Measurements from ENCODE around the gene RING1. TPM values are rescaled to one million over a fixed set of nuclear protein-coding genes. Genes with fewer than 3 reads are reported as not detected.

The RING1 gene
- polyA plus RNA-seq, 1 donor: 43.2 TPM

- Histone ChIP-seq H3K27me3 (ENCODE audit: control insufficient read depth, insufficient read depth, low read length) (no peaks in the 10 kb centered on the region), H3K9me3 (ENCODE audit: control insufficient read depth, low read depth, low read length) (peaks cover 2% of the 10 kb centered on the region), H3K36me3 (ENCODE audit: control insufficient read depth, insufficient read depth, low read length) (peaks cover 44% of the 10 kb centered on the region), H3K27ac (ENCODE audit: low read length) (no peak overlapping the region), H3K4me1 (ENCODE audit: control insufficient read depth, insufficient read depth, low read length) (peaks cover 33% of the 10 kb centered on the region), H3K4me3 (ENCODE audit: low read length) (peak overlapping the region; percentile 98)
- WGBS (ENCODE audit: insufficient coverage, low lambda C conversion rate): no CpG with 5 or more reads among the region's 20 CpGs
- peak in 1 of 2 donors; percentile 40 for DNase-seq
Observed at GRCh38 chr6:33206864-33207551, 1.3 kb upstream of the RING1 start.

GRCh38 chr6:33207552-33208090, 679 bp upstream of the RING1 start:
- DNase-seq: peak in 1 of 2 donors; percentile 73
- peaks cover 2% of the 10 kb centered on the region for H3K9me3 ChIP-seq (ENCODE audit: control insufficient read depth, low read depth, low read length)
- peaks cover 28% of the 10 kb centered on the region for H3K4me1 ChIP-seq (ENCODE audit: control insufficient read depth, insufficient read depth, low read length)
- no CpG with 5 or more reads among the region's 29 CpGs for WGBS (ENCODE audit: insufficient coverage, low lambda C conversion rate)
- peaks cover 4% of the 10 kb centered on the region for H3K27me3 ChIP-seq (ENCODE audit: control insufficient read depth, insufficient read depth, low read length)
- peak overlapping the region; percentile 94 for H3K27ac ChIP-seq (ENCODE audit: low read length)
- peaks cover 41% of the 10 kb centered on the region for H3K36me3 ChIP-seq (ENCODE audit: control insufficient read depth, insufficient read depth, low read length)
- peak overlapping the region; percentile 98 for H3K4me3 ChIP-seq (ENCODE audit: low read length)

- no CpG with 5 or more reads among the region's 10 CpGs for WGBS (ENCODE audit: insufficient coverage, low lambda C conversion rate)
- peaks cover 2% of the 10 kb centered on the region for H3K9me3 ChIP-seq (ENCODE audit: control insufficient read depth, low read depth, low read length)
- peaks cover 26% of the 10 kb centered on the region for H3K27me3 ChIP-seq (ENCODE audit: control insufficient read depth, insufficient read depth, low read length)
- H3K27ac ChIP-seq (ENCODE audit: low read length): no peak overlapping the region
- no peak for DNase-seq
- peaks cover 29% of the 10 kb centered on the region for H3K4me1 ChIP-seq (ENCODE audit: control insufficient read depth, insufficient read depth, low read length)
- H3K4me3 ChIP-seq (ENCODE audit: low read length): no peak overlapping the region
- H3K36me3 ChIP-seq (ENCODE audit: control insufficient read depth, insufficient read depth, low read length): peaks cover 26% of the 10 kb centered on the region
Observed at GRCh38 chr6:33209856-33210255, 1.6 kb downstream of the RING1 start.

DNA sequence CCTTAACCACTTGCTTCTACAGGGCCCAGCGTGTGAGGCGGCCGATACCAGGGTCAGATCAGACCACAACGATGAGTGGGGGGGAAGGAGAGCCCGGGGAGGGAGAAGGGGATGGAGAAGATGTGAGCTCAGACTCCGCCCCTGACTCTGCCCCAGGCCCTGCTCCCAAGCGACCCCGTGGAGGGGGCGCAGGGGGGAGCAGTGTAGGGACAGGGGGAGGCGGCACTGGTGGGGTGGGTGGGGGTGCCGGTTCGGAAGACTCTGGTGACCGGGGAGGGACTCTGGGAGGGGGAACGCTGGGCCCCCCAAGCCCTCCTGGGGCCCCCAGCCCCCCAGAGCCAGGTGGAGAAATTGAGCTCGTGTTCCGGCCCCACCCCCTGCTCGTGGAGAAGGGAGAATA, 2.8 kb downstream of the RING1 start:
- Histone ChIP-seq H3K36me3 (ENCODE audit: control insufficient read depth, insufficient read depth, low read length) (peaks cover 26% of the 10 kb centered on the region), H3K4me3 (ENCODE audit: low read length) (no peak overlapping the region), H3K9me3 (ENCODE audit: control insufficient read depth, low read depth, low read length) (peaks cover 2% of the 10 kb centered on the region), H3K27me3 (ENCODE audit: control insufficient read depth, insufficient read depth, low read length) (peaks cover 34% of the 10 kb centered on the region), H3K4me1 (ENCODE audit: control insufficient read depth, insufficient read depth, low read length) (peaks cover 22% of the 10 kb centered on the region), H3K27ac (ENCODE audit: low read length) (no peak overlapping the region)
- WGBS (ENCODE audit: insufficient coverage, low lambda C conversion rate): no CpG with 5 or more reads among the region's 17 CpGs
- DNase-seq: no peak

DNA sequence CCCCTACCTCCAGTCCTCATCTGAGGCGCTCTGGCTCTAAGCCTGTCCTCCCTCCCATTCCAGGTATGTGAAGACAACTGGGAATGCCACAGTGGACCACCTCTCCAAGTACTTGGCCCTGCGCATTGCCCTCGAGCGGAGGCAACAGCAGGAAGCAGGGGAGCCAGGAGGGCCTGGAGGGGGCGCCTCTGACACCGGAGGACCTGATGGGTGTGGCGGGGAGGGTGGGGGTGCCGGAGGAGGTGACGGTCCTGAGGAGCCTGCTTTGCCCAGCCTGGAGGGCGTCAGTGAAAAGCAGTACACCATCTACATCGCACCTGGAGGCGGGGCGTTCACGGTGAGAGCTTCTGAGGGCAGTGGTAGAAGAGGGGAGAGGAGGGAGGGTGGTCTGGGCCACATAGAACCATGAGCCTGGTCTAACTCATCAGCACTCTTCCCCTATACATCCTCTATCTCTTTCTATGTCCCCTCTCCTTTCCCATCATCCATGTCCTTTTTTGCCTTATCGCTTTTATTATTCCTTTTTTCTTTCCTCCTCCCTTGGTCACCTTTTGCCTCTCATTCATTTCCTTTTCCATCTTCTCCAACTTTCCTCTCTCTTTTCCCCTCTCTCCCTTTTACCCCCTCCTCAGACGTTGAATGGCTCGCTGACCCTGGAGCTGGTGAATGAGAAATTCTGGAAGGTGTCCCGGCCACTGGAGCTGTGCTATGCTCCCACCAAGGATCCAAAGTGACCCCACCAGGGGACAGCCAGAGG, 3.5 kb downstream of the RING1 start:
- H3K9me3 ChIP-seq (ENCODE audit: control insufficient read depth, low read depth, low read length): peaks cover 2% of the 10 kb centered on the region
- peaks cover 17% of the 10 kb centered on the region for H3K4me1 ChIP-seq (ENCODE audit: control insufficient read depth, insufficient read depth, low read length)
- no peak overlapping the region for H3K27ac ChIP-seq (ENCODE audit: low read length)
- peaks cover 26% of the 10 kb centered on the region for H3K36me3 ChIP-seq (ENCODE audit: control insufficient read depth, insufficient read depth, low read length)
- DNase-seq: no peak
- peaks cover 34% of the 10 kb centered on the region for H3K27me3 ChIP-seq (ENCODE audit: control insufficient read depth, insufficient read depth, low read length)
- no peak overlapping the region for H3K4me3 ChIP-seq (ENCODE audit: low read length)
- WGBS (ENCODE audit: insufficient coverage, low lambda C conversion rate): 90% methylated on average over 2 of the region's 18 CpGs

DNA sequence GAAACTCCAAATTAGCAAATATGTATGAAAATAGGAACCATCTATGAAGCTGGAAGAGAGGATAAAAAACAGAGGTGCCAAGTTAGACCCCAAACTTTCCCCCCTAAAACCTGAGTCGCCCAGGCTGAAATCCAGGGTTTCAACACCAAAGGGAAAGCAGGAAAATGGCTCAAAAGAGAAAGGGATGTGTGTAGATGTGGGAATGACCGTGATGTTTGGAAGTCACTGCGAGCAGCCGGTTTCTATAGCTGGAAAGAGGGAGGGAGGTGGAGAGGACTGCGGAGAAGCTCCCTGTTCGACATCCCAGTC, 4.5 kb downstream of the RING1 start:
- peak overlapping the region; percentile 46 for H3K4me3 ChIP-seq (ENCODE audit: low read length)
- peaks cover 9% of the 10 kb centered on the region for H3K4me1 ChIP-seq (ENCODE audit: control insufficient read depth, insufficient read depth, low read length)
- peaks cover 26% of the 10 kb centered on the region for H3K36me3 ChIP-seq (ENCODE audit: control insufficient read depth, insufficient read depth, low read length)
- no CpG with 5 or more reads among the region's 6 CpGs for WGBS (ENCODE audit: insufficient coverage, low lambda C conversion rate)
- H3K9me3 ChIP-seq (ENCODE audit: control insufficient read depth, low read depth, low read length): no peaks in the 10 kb centered on the region
- no peak for DNase-seq
- no peak overlapping the region for H3K27ac ChIP-seq (ENCODE audit: low read length)
- H3K27me3 ChIP-seq (ENCODE audit: control insufficient read depth, insufficient read depth, low read length): peaks cover 34% of the 10 kb centered on the region

- peaks cover 9% of the 10 kb centered on the region for H3K4me1 ChIP-seq (ENCODE audit: control insufficient read depth, insufficient read depth, low read length)
- H3K27ac ChIP-seq (ENCODE audit: low read length): no peak overlapping the region
- H3K4me3 ChIP-seq (ENCODE audit: low read length): peak overlapping the region; percentile 46
- H3K9me3 ChIP-seq (ENCODE audit: control insufficient read depth, low read depth, low read length): no peaks in the 10 kb centered on the region
- DNase-seq: no peak
- H3K36me3 ChIP-seq (ENCODE audit: control insufficient read depth, insufficient read depth, low read length): peaks cover 26% of the 10 kb centered on the region
- peaks cover 35% of the 10 kb centered on the region for H3K27me3 ChIP-seq (ENCODE audit: control insufficient read depth, insufficient read depth, low read length)
- no CpG with 5 or more reads among the region's 43 CpGs for WGBS (ENCODE audit: insufficient coverage, low lambda C conversion rate)
Observed at GRCh38 chr6:33213166-33213988, 5.1 kb downstream of the RING1 start.

DNA sequence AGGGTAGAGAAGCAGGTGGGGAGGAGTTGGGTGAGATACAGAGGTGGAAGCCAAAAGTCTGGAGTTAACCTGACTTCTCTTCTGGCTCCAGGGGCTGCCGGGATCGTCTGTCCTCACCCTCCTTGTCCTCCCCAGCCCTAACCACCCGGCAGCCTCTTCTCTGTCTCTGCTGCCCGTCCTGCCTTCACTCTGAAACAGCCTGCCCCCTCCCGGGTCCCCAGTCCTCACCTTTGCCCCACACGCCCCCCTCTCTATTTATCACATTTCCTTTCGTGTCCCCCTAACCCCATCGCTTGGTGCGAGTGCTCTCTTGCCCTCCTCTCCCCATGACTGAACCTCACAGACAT, 5.7 kb downstream of the RING1 start:
- Histone ChIP-seq H3K27ac (ENCODE audit: low read length) (no peak overlapping the region), H3K9me3 (ENCODE audit: control insufficient read depth, low read depth, low read length) (no peaks in the 10 kb centered on the region), H3K4me1 (ENCODE audit: control insufficient read depth, insufficient read depth, low read length) (peaks cover 9% of the 10 kb centered on the region), H3K4me3 (ENCODE audit: low read length) (peak overlapping the region; percentile 46), H3K27me3 (ENCODE audit: control insufficient read depth, insufficient read depth, low read length) (peaks cover 38% of the 10 kb centered on the region), H3K36me3 (ENCODE audit: control insufficient read depth, insufficient read depth, low read length) (peaks cover 26% of the 10 kb centered on the region)
- no CpG with 5 or more reads among the region's 9 CpGs for WGBS (ENCODE audit: insufficient coverage, low lambda C conversion rate)
- no peak for DNase-seq

- H3K4me3 ChIP-seq (ENCODE audit: low read length): no peak overlapping the region
- peaks cover 9% of the 10 kb centered on the region for H3K4me1 ChIP-seq (ENCODE audit: control insufficient read depth, insufficient read depth, low read length)
- H3K27ac ChIP-seq (ENCODE audit: low read length): no peak overlapping the region
- H3K27me3 ChIP-seq (ENCODE audit: control insufficient read depth, insufficient read depth, low read length): peaks cover 38% of the 10 kb centered on the region
- H3K9me3 ChIP-seq (ENCODE audit: control insufficient read depth, low read depth, low read length): no peaks in the 10 kb centered on the region
- no peak for DNase-seq
- H3K36me3 ChIP-seq (ENCODE audit: control insufficient read depth, insufficient read depth, low read length): peaks cover 13% of the 10 kb centered on the region
- no CpG with 5 or more reads among the region's 9 CpGs for whole genome bisulfite sequencing (ENCODE audit: insufficient coverage, low lambda C conversion rate)
Observed at GRCh38 chr6:33215271-33216116, 7.2 kb downstream of the RING1 start.

Data from large intestine (tissue), 3 donors.